ENCODE measurements around the gene APLF.

The APLF gene

GRCh38 chr2:68452158-68452900 is 15.1 kb upstream of the APLF start:
- no peak overlapping the region for H3K27ac ChIP-seq (ENCODE audit: low read depth, low read length)
- H2AFZ ChIP-seq (ENCODE audit: low read depth, low read length, severe bottlenecking) = peak overlapping the region; percentile 47
- H3K4me2 ChIP-seq (ENCODE audit: low read depth, low read length, poor library complexity, severe bottlenecking) = no peak overlapping the region
- H3K79me2 ChIP-seq (ENCODE audit: insufficient read depth, low read length) = no peaks in the 10 kb centered on the region
- H3K36me3 ChIP-seq (ENCODE audit: low read length) = no peaks in the 10 kb centered on the region
- H4K20me1 ChIP-seq (ENCODE audit: low read depth, low read length) = no peaks in the 10 kb centered on the region
- no peaks in the 10 kb centered on the region for H3K9me3 ChIP-seq (ENCODE audit: insufficient read depth, low read length)
- H3K9ac ChIP-seq (ENCODE audit: low read length) = no peak overlapping the region
- no peaks in the 10 kb centered on the region for H3K27me3 ChIP-seq (ENCODE audit: low read length)
- no peak for TF ChIP-seq EZH2phosphoT487 (conservative IDR thresholded peaks at IDR 0.05; ENCODE audit: low read length)
- no peak for TF ChIP-seq CTCF (IDR thresholded peaks at IDR 0.05; ENCODE audit: insufficient read depth, low read length, poor library complexity, severe bottlenecking)
- no peak overlapping the region for H3K4me3 ChIP-seq (ENCODE audit: insufficient read depth, low read length, poor library complexity, severe bottlenecking)
- H3K9me2 ChIP-seq (replicated peaks; ENCODE audit: insufficient read depth, low read length) = no peaks in the 10 kb centered on the region
- peaks cover 7% of the 10 kb centered on the region; the same call in 1 of the 2 replicates for H3F3A ChIP-seq (ENCODE audit: insufficient read depth)

GRCh38 chr2:68453761-68454360 is 13.5 kb upstream of the APLF start:
- H3F3A ChIP-seq (ENCODE audit: insufficient read depth) = peaks cover 7% of the 10 kb centered on the region; the same call in 1 of the 2 replicates
- H3K27me3 ChIP-seq (ENCODE audit: low read length) = no peaks in the 10 kb centered on the region
- no peak overlapping the region for H3K4me2 ChIP-seq (ENCODE audit: low read depth, low read length, poor library complexity, severe bottlenecking)
- H3K9me2 ChIP-seq (replicated peaks; ENCODE audit: insufficient read depth, low read length) = no peaks in the 10 kb centered on the region
- H3K9me3 ChIP-seq (ENCODE audit: insufficient read depth, low read length) = no peaks in the 10 kb centered on the region
- H3K4me3 ChIP-seq (ENCODE audit: insufficient read depth, low read length, poor library complexity, severe bottlenecking) = no peak overlapping the region
- no peaks in the 10 kb centered on the region for H3K36me3 ChIP-seq (ENCODE audit: low read length)
- H3K9ac ChIP-seq (ENCODE audit: low read length) = no peak overlapping the region
- H3K79me2 ChIP-seq (ENCODE audit: insufficient read depth, low read length) = no peaks in the 10 kb centered on the region
- no peak for TF ChIP-seq EZH2phosphoT487 (conservative IDR thresholded peaks at IDR 0.05; ENCODE audit: low read length)
- no peak for TF ChIP-seq CTCF (IDR thresholded peaks at IDR 0.05; ENCODE audit: insufficient read depth, low read length, poor library complexity, severe bottlenecking)
- no peaks in the 10 kb centered on the region for H4K20me1 ChIP-seq (ENCODE audit: low read depth, low read length)
- H2AFZ ChIP-seq (ENCODE audit: low read depth, low read length, severe bottlenecking) = no peak overlapping the region
- no peak overlapping the region for H3K27ac ChIP-seq (ENCODE audit: low read depth, low read length)

GRCh38 chr2:68454719-68455118 is 12.7 kb upstream of the APLF start:
- H3K4me2 ChIP-seq (ENCODE audit: low read depth, low read length, poor library complexity, severe bottlenecking) = no peak overlapping the region
- no peaks in the 10 kb centered on the region for H3K27me3 ChIP-seq (ENCODE audit: low read length)
- no peaks in the 10 kb centered on the region for H4K20me1 ChIP-seq (ENCODE audit: low read depth, low read length)
- no peaks in the 10 kb centered on the region for H3K36me3 ChIP-seq (ENCODE audit: low read length)
- H3K27ac ChIP-seq (ENCODE audit: low read depth, low read length) = no peak overlapping the region
- H3K9me2 ChIP-seq (replicated peaks; ENCODE audit: insufficient read depth, low read length) = no peaks in the 10 kb centered on the region
- no peak for TF ChIP-seq CTCF (IDR thresholded peaks at IDR 0.05; ENCODE audit: insufficient read depth, low read length, poor library complexity, severe bottlenecking)
- TF ChIP-seq EZH2phosphoT487 (conservative IDR thresholded peaks at IDR 0.05; ENCODE audit: low read length) = no peak
- H3K79me2 ChIP-seq (ENCODE audit: insufficient read depth, low read length) = no peaks in the 10 kb centered on the region
- H3K9me3 ChIP-seq (ENCODE audit: insufficient read depth, low read length) = no peaks in the 10 kb centered on the region
- H3K9ac ChIP-seq (ENCODE audit: low read length) = no peak overlapping the region
- no peak overlapping the region for H2AFZ ChIP-seq (ENCODE audit: low read depth, low read length, severe bottlenecking)
- no peak overlapping the region for H3K4me3 ChIP-seq (ENCODE audit: insufficient read depth, low read length, poor library complexity, severe bottlenecking)
- peaks cover 7% of the 10 kb centered on the region; the same call in 1 of the 2 replicates for H3F3A ChIP-seq (ENCODE audit: insufficient read depth)
